Hepatocyte (in vitro differentiated cells): ENCODE data around the gene UNG.

ENCODE experiments used
- EZH2 ChIP-seq: fragments of 200-600 bp; sonication (generic); IDR thresholded peaks from 2 replicates; pipeline ENCODE4 v1.6.1; 2016; ENCODE audit warnings: antibody characterized with exemption, mild to moderate bottlenecking, borderline replicate concordance
- EZH2phosphoT487 ChIP-seq: fragments of 200-600 bp; sonication (generic); IDR thresholded peaks from one replicate; pipeline ENCODE4 v1.6.1; 2018; ENCODE audit warnings: antibody characterized with exemption, mild to moderate bottlenecking, low read depth, moderate library complexity; ENCODE audit not compliant: unreplicated experiment, severe bottlenecking
- TF ChIP-seq, protein P1 (sequence below): fragments of 200-600 bp; sonication (generic); IDR thresholded peaks from 2 replicates; pipeline ENCODE4 v1.5.1; 2016; ENCODE audit warnings: antibody characterized with exemption, mild to moderate bottlenecking; ENCODE audit not compliant: poor library complexity

- TF ChIP-seq, protein P1, sequence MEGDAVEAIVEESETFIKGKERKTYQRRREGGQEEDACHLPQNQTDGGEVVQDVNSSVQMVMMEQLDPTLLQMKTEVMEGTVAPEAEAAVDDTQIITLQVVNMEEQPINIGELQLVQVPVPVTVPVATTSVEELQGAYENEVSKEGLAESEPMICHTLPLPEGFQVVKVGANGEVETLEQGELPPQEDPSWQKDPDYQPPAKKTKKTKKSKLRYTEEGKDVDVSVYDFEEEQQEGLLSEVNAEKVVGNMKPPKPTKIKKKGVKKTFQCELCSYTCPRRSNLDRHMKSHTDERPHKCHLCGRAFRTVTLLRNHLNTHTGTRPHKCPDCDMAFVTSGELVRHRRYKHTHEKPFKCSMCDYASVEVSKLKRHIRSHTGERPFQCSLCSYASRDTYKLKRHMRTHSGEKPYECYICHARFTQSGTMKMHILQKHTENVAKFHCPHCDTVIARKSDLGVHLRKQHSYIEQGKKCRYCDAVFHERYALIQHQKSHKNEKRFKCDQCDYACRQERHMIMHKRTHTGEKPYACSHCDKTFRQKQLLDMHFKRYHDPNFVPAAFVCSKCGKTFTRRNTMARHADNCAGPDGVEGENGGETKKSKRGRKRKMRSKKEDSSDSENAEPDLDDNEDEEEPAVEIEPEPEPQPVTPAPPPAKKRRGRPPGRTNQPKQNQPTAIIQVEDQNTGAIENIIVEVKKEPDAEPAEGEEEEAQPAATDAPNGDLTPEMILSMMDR, result no peak
- no peak for TF ChIP-seq EZH2phosphoT487
- TF ChIP-seq EZH2, result no peak
Observed at GRCh38 chr12:109113661-109114321, 16.4 kb downstream of the UNG start.
